Nephron progenitor cell (in vitro differentiated cells): ENCODE results near the gene NEMP1.

Experiments used
- DNase-seq: peaks from one replicate; pipeline ENCODE4 v3.0.0; 2021
- H3K27ac Mint-ChIP-seq: 2 replicates; pipeline ENCODE4 v1.8.0; 2021; ENCODE audit warnings: mild to moderate bottlenecking, moderate library complexity, mixed read lengths
- H3K27me3 Mint-ChIP-seq: 2 replicates; pipeline ENCODE4 v1.8.0; 2021; ENCODE audit warnings: mild to moderate bottlenecking, low read depth, mixed read lengths; ENCODE audit not compliant: poor library complexity
- H3K36me3 Mint-ChIP-seq: 2 replicates; pipeline ENCODE4 v1.8.0; 2021; ENCODE audit warnings: low read depth, mixed read lengths
- H3K4me1 Mint-ChIP-seq: 2 replicates; pipeline ENCODE4 v1.8.0; 2021; ENCODE audit warnings: mixed read lengths
- H3K4me3 Mint-ChIP-seq: 2 replicates; pipeline ENCODE4 v1.8.0; 2021; ENCODE audit warnings: mild to moderate bottlenecking, moderate library complexity, mixed read lengths
- H3K9me3 Mint-ChIP-seq: 2 replicates; pipeline ENCODE4 v1.8.0; 2021; ENCODE audit warnings: mild to moderate bottlenecking, moderate library complexity, mixed read lengths
- TF ChIP-seq, protein P1 (sequence below): fragments of 200-600 bp; sonication (generic); IDR thresholded peaks from 2 replicates; pipeline ENCODE4 v1.5.0; 2021; ENCODE audit warnings: antibody characterized with exemption

NEMP1 gene

DNA sequence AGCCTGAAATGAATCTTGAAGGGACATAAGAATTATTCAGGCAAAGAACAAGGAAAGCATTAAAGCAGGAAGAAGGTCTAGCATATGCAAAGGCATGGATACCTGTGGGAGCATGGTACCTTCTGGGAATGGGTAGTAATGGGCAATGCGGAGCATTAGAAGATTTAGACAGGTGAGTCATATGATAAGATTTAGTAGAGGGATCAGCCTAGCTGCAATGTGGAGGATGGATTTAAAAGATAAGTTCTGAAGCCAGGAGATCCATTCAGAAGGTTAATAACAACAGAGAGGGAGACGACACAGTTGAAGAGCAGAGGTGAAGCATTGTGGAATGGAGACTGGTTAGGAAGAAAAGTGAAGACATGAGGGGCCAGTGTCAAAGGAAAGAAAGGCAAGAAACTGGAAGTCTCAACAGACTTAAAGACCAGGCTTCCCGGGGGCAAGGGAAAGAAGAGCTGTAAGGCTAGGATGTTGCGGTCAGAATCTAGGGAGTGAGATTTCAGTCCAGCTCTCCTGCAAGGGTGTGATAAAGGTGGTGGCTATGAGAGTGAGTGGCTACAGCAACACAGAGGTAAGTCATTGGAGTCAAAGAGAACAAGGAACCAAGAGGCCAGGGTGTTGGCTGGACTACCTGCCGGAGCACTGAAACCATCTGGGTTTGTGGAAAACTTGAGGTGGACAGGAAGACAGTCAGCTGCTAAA, 38.1 kb upstream of the NEMP1 start:
- no peaks in the 10 kb centered on the region for H3K9me3 Mint-ChIP-seq
- H3K4me1 Mint-ChIP-seq: peaks cover 29% of the 10 kb centered on the region
- TF ChIP-seq, protein P1, sequence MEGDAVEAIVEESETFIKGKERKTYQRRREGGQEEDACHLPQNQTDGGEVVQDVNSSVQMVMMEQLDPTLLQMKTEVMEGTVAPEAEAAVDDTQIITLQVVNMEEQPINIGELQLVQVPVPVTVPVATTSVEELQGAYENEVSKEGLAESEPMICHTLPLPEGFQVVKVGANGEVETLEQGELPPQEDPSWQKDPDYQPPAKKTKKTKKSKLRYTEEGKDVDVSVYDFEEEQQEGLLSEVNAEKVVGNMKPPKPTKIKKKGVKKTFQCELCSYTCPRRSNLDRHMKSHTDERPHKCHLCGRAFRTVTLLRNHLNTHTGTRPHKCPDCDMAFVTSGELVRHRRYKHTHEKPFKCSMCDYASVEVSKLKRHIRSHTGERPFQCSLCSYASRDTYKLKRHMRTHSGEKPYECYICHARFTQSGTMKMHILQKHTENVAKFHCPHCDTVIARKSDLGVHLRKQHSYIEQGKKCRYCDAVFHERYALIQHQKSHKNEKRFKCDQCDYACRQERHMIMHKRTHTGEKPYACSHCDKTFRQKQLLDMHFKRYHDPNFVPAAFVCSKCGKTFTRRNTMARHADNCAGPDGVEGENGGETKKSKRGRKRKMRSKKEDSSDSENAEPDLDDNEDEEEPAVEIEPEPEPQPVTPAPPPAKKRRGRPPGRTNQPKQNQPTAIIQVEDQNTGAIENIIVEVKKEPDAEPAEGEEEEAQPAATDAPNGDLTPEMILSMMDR: no peak
- H3K4me3 Mint-ChIP-seq: no peak overlapping the region
- no peak overlapping the region for H3K27ac Mint-ChIP-seq
- peaks cover 9% of the 10 kb centered on the region for H3K27me3 Mint-ChIP-seq
- no peaks in the 10 kb centered on the region for H3K36me3 Mint-ChIP-seq
- DNase-seq: no peak

DNA sequence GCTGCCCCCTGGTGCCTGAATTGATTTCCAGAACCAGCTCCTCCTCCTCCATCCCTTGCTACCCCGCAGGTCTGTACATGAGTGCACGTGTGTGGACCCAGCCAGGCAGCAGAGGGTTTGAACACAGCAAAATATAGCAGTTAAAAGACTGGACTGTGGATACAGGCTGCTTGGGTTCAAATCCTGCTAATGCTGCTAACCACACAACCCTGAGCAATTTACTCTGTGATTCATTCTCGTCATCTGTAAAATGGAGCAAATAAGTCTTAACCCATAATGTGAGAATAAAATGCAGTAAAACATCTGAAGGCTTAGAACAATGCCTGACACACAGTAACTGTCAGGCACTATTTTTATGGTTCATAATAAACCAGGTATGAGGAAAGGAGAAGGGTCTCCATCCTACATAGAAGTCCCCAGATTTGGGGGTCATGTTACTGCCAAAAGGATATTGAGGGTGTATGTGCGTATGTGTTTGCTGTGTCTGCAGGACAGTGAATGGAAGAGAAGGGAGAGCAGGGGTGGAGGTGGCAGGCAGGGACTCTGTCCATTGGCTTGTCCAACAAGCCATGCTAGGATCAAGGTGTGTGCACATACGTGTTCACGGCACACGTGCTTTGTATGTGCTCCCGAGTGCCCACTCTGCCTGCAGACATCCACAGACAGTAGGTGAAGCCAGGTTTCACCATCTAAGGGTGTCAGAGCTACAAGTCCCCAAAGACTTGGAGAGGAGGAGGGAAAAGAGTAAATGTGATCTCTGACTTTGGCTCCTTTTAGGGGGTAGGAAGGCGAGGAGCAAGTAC, 34.1 kb upstream of the NEMP1 start:
- Mint-ChIP-seq H3K27ac (no peak overlapping the region), H3K4me3 (peak overlapping the region; percentile 83), H3K9me3 (no peaks in the 10 kb centered on the region), H3K4me1 (peaks cover 59% of the 10 kb centered on the region), H3K36me3 (peaks cover 8% of the 10 kb centered on the region), H3K27me3 (peaks cover 9% of the 10 kb centered on the region)
- TF ChIP-seq, protein P1: peak; percentile 77
- no peak for DNase-seq

DNA sequence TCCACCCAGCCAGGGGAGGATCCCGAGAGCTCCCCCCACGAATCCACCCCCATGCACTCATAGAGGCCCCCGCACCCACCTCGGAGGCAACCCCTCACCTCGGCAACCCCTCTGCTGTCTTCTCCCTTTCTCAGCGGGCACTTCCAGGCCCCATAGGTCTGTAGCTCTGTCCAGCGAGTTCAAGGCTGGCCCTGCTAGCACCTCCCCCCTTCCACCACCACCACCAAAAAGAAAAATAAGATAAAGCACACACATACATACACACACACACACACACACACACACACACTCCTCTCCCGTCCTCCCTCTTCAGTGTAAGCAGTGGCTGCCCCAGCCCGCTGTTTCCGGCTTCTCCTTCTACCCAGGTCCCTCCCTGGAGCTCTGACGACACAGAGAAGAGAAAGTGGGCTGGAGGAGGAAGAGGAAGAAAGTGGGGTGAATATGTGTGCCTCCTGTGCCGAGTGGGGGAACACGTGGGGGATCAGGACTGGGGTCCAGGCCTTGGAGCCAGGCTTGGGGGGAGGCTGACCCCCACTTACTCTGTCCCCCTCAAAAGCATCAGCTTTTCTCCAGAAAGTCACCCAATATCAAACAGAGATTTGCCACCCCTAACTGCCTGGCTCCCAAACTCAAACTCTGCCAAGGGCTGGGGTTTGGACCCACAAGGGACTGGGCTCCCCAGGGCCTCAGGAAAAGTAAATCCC, 32.6 kb upstream of the NEMP1 start, which contains the start of gene STAT6:
STAT6 (minus strand) TSS at position 332 of the 704 bp plus-strand sequence. CDS start 3,084 bp downstream, outside the sequence.
- H3K27me3 Mint-ChIP-seq: peaks cover 3% of the 10 kb centered on the region
- DNase-seq: peak; percentile 49
- TF ChIP-seq, protein P1: no peak
- peak within 1 kb of the TSS; percentile 83 for H3K4me3 Mint-ChIP-seq
- H3K36me3 Mint-ChIP-seq: peaks cover 20% of the 10 kb centered on the region
- H3K4me1 Mint-ChIP-seq: peaks cover 63% of the 10 kb centered on the region
- H3K9me3 Mint-ChIP-seq: no peaks in the 10 kb centered on the region
- H3K27ac Mint-ChIP-seq: peak within 1 kb of the TSS; percentile 99

DNA sequence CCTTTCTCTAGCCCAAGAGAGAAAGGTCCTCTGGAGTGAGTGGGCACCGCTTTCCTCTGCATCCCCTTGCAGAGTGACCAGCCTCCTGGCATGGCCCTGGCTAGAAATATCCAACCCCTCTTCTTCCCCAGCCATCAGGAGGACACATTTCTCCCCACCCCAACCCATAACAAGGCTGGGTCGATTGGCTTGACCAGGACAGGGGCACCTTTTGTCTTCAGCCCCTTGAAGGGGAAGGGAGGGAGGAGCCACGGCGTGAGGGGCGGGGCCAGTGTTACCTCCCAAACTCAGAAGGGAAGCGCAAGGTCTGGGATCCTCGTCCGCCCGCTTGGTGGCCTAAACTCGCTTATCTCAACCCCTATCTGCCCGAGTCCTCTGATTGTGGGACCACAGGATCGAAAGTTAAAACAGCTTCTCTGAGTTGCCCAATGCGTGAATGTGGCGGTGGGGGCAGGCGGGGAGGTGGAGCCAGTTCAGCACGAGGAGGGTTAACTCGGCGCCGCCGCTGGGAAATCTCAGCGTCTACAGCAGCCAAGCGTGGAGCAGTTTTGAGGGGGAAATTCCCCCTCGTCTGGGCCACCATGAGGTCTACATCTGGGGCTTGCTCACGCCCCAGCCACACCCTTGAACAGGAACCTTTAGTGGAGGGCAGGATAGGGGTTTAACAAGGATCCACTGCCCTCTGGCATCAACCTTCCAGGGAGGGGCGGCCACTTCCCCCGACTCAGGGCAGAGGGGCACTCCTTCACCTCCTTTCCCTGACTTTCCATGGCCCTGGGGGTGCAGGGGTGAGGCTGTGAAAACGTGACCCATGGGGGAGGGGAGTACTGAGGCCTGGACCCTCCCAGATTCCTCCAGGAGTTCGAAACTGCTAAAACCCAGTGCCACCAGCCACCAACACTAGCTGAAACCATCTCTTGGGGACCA, 31.8 kb upstream of the NEMP1 start:
- no peaks in the 10 kb centered on the region for H3K9me3 Mint-ChIP-seq
- DNase-seq: peak; percentile 83
- H3K4me3 Mint-ChIP-seq: peak overlapping the region; percentile 83
- H3K36me3 Mint-ChIP-seq: peaks cover 21% of the 10 kb centered on the region
- peaks cover 58% of the 10 kb centered on the region for H3K4me1 Mint-ChIP-seq
- H3K27ac Mint-ChIP-seq: peak overlapping the region; percentile 99
- TF ChIP-seq, protein P1: no peak
- H3K27me3 Mint-ChIP-seq: no peaks in the 10 kb centered on the region
